Caco-2 (cell line): Measurements from ENCODE around the gene TSPAN4. TPM values are rescaled to one million over a fixed set of nuclear protein-coding genes. Genes with fewer than 3 reads are reported as not detected.

Source experiments
- BruUV-seq: library from RNA; stranded (reverse); fragments of 400-500 nt; replicated peaks from 2 replicates; lab custom pipeline; 2021; lab: Mats Ljungman, UMichigan
- CTCF ChIA-PET: fragments of 300-600 bp; sonication (Branson Sonifier 250); formaldehyde crosslinking; loops from one replicate; lab custom pipeline; 2022; ENCODE audit warnings: antibody characterized with exemption; lab: Charles Lee
- POLR2A ChIA-PET: fragments of 300-600 bp; sonication (Branson Sonifier 250); formaldehyde crosslinking; loops from one replicate; lab custom pipeline; 2022; ENCODE audit warnings: antibody characterized with exemption; lab: Charles Lee
- DNase-seq, 2 experiments: peaks; one replicate each; pipeline versions ENCODE4 v3.0.0 to v3.0.0-alpha.2; 2020 to 2022
- H3K27me3 ChIP-seq: replicated peaks from 2 replicates; pipeline ENCODE4 v1.6.0; 2011; ENCODE audit warnings: low read length; ENCODE audit not compliant: control insufficient read depth, insufficient read depth
- H3K36me3 ChIP-seq: 2 replicates; pipeline ENCODE4 v1.5.1; 2011; ENCODE audit warnings: low read length; ENCODE audit not compliant: control insufficient read depth, insufficient read depth
- H3K4me1 ChIP-seq: fragments of 250-450 bp; sonication (Bioruptor Pico); 2 replicates; pipeline ENCODE4 v1.5.1; 2020; ENCODE audit warnings: mild to moderate bottlenecking
- H3K4me3 ChIP-seq: 2 replicates; pipeline ENCODE4 v1.5.1; 2011; ENCODE audit warnings: low read depth, mild to moderate bottlenecking, control low read depth, low read length
- H3K9me3 ChIP-seq: fragments of 250-450 bp; sonication (Bioruptor Pico); 2 replicates; pipeline ENCODE4 v1.5.1; 2020; ENCODE audit warnings: mild to moderate bottlenecking, moderate library complexity
- H3K27ac Mint-ChIP-seq: one replicate; pipeline ENCODE4 v1.8.0; 2022; ENCODE audit warnings: mixed read lengths; ENCODE audit not compliant: unreplicated experiment
- H3K27me3 Mint-ChIP-seq: one replicate; pipeline ENCODE4 v1.8.0; 2022; ENCODE audit warnings: mixed read lengths; ENCODE audit not compliant: insufficient read depth, unreplicated experiment
- H3K36me3 Mint-ChIP-seq: one replicate; pipeline ENCODE4 v1.8.0; 2022; ENCODE audit warnings: mild to moderate bottlenecking, mixed read lengths; ENCODE audit not compliant: insufficient read depth, unreplicated experiment
- H3K4me1 Mint-ChIP-seq: one replicate; pipeline ENCODE4 v1.8.0; 2022; ENCODE audit warnings: low read depth, mixed read lengths; ENCODE audit not compliant: unreplicated experiment
- H3K4me3 Mint-ChIP-seq: one replicate; pipeline ENCODE4 v1.8.0; 2022; ENCODE audit warnings: mild to moderate bottlenecking, moderate library complexity, mixed read lengths; ENCODE audit not compliant: unreplicated experiment
- H3K9me3 Mint-ChIP-seq: one replicate; pipeline ENCODE4 v1.8.0; 2022; ENCODE audit warnings: mixed read lengths; ENCODE audit not compliant: unreplicated experiment
- CTCF ChIP-seq, 2 experiments: fragments of 200-600 bp in 1 of 2; IDR thresholded peaks; 1 replicate in 1 of 2; 2 replicates in 1 of 2; pipeline versions ENCODE4 v1.5.1 to v1.8.0; 2011 to 2022; ENCODE audit warnings: antibody characterized with exemption in 1 of 2, control low read depth in 1 of 2, inconsistent platforms in 1 of 2, low read depth in 1 of 2, low read length in 1 of 2, mild to moderate bottlenecking in 1 of 2, moderate library complexity in 1 of 2; ENCODE audit not compliant: insufficient read depth in 1 of 2, severe bottlenecking in 1 of 2, unreplicated experiment in 1 of 2
- intact Hi-C: fragments of 100-400 bp; cut with micrococcal nuclease; formaldehyde crosslinking; loops from one replicate; pipeline ENCODE4 v1.10.0; 2022; ENCODE audit not compliant: unreplicated experiment
- total RNA-seq: library from RNA; stranded (reverse); gene quantifications from 2 replicates; pipeline ENCODE4 v1.2.3, GENCODE V29; 2022

The TSPAN4 gene
- total RNA-seq, 1 experiment from 2014 or later: 95.9 TPM

GRCh38 chr11:872799-873198 lies 30.1 kb downstream of the TSPAN4 start:
- no peaks in the 10 kb centered on the region for H3K9me3 Mint-ChIP-seq
- DNase-seq: no peak
- CTCF ChIA-PET: no interaction called here
- H3K27me3 Mint-ChIP-seq: no peaks in the 10 kb centered on the region
- Histone ChIP-seq H3K36me3 (peaks cover 1% of the 10 kb centered on the region; the same call in 1 of the 2 replicates), H3K27me3 (no peaks in the 10 kb centered on the region), H3K4me1 (no peaks in the 10 kb centered on the region), H3K9me3 (no peaks in the 10 kb centered on the region), H3K4me3 (no peak overlapping the region)
- no peak overlapping the region for H3K27ac Mint-ChIP-seq
- H3K4me1 Mint-ChIP-seq: no peaks in the 10 kb centered on the region
- no TSS peak for BruUV-seq
- H3K36me3 Mint-ChIP-seq: peaks cover 69% of the 10 kb centered on the region
- POLR2A ChIA-PET: no interaction called here
- intact Hi-C loops: no loop called here
- no peak for TF ChIP-seq CTCF (IDR thresholded peaks at IDR 0.05; ENCODE audit: insufficient read depth in 1 of 2, low read depth in 1 of 2, low read length in 1 of 2, severe bottlenecking in 1 of 2, unreplicated experiment in 1 of 2)
- H3K4me3 Mint-ChIP-seq: no peak overlapping the region

- peaks cover 1% of the 10 kb centered on the region; the same call in 1 of the 2 replicates for H3K36me3 ChIP-seq
- Mint-ChIP-seq H3K27me3 (no peaks in the 10 kb centered on the region), H3K4me3 (peak overlapping the region; percentile 17), H3K4me1 (no peaks in the 10 kb centered on the region), H3K36me3 (peaks cover 64% of the 10 kb centered on the region), H3K27ac (no peak overlapping the region), H3K9me3 (no peaks in the 10 kb centered on the region)
- no peaks in the 10 kb centered on the region for H3K9me3 ChIP-seq
- ChIA-PET POLR2A (no interaction called here), CTCF (no interaction called here)
- no peak for DNase-seq
- no peaks in the 10 kb centered on the region for H3K27me3 ChIP-seq
- BruUV-seq: no TSS peak
- intact Hi-C loops: no loop called here
- no peak overlapping the region for H3K4me3 ChIP-seq
- TF ChIP-seq CTCF (IDR thresholded peaks at IDR 0.05; ENCODE audit: insufficient read depth in 1 of 2, low read depth in 1 of 2, low read length in 1 of 2, severe bottlenecking in 1 of 2, unreplicated experiment in 1 of 2): no peak
- no peaks in the 10 kb centered on the region for H3K4me1 ChIP-seq
Observed at GRCh38 chr11:873706-874105, 31.1 kb downstream of the TSPAN4 start.

- Histone ChIP-seq H3K4me1 (no peaks in the 10 kb centered on the region), H3K27me3 (no peaks in the 10 kb centered on the region), H3K36me3 (peaks cover 1% of the 10 kb centered on the region; the same call in 1 of the 2 replicates), H3K9me3 (no peaks in the 10 kb centered on the region), H3K4me3 (no peak overlapping the region)
- TF ChIP-seq CTCF (IDR thresholded peaks at IDR 0.05; ENCODE audit: insufficient read depth in 1 of 2, low read depth in 1 of 2, low read length in 1 of 2, severe bottlenecking in 1 of 2, unreplicated experiment in 1 of 2): no peak
- no peaks in the 10 kb centered on the region for H3K4me1 Mint-ChIP-seq
- no TSS peak for BruUV-seq
- H3K4me3 Mint-ChIP-seq: no peak overlapping the region
- ChIA-PET POLR2A (no interaction called here), CTCF (interaction anchor here (0.6 kb wide), 1 partner anchor 31 kb away, joined by 3 read pairs; no protein-coding TSS in a partner anchor)
- peaks cover 59% of the 10 kb centered on the region for H3K36me3 Mint-ChIP-seq
- intact Hi-C loops: no loop called here
- no peak for DNase-seq
- no peaks in the 10 kb centered on the region for H3K27me3 Mint-ChIP-seq
- no peak overlapping the region for H3K27ac Mint-ChIP-seq
- H3K9me3 Mint-ChIP-seq: no peaks in the 10 kb centered on the region
Observed at GRCh38 chr11:875203-875602, 32.6 kb downstream of the TSPAN4 start.
